CD14-positive monocyte (primary cell): ENCODE data around the gene ZNF774. TPM values are rescaled to one million over a fixed set of nuclear protein-coding genes. Genes with fewer than 3 reads are reported as not detected.
A peak's percentile ranks its signal among the peaks of the same experiment; 100 is the strongest.

Experiments
- DNase-seq, 3 donors: peaks; one replicate each; pipeline ENCODE4 v3.0.0-alpha.2; 2011 to 2022
- H2AFZ ChIP-seq: 2 replicates; pipeline ENCODE4 v1.6.0; 2012; ENCODE audit warnings: mild to moderate bottlenecking, low read depth, low read length, inconsistent platforms; ENCODE audit not compliant: insufficient read depth, poor library complexity, severe bottlenecking
- H3K27ac ChIP-seq, 2 donors: 1 replicate in 1 of 2; 2 replicates in 1 of 2; pipeline ENCODE4 v1.5.1; 2012 to 2013; ENCODE audit warnings: low read length in 2 of 2, control low read depth in 1 of 2, inconsistent platforms in 1 of 2, low read depth in 1 of 2, mild to moderate bottlenecking in 1 of 2
- H3K27me3 ChIP-seq, 2 donors: one replicate each; pipeline versions ENCODE4 v1.6.0 to v1.6.1; 2011 to 2013; ENCODE audit warnings: low read length in 2 of 2; ENCODE audit not compliant: control insufficient read depth in 2 of 2, insufficient read depth in 2 of 2
- H3K36me3 ChIP-seq, 2 donors: replicated peaks in 1 of 2; 1 replicate in 1 of 2; 2 replicates in 1 of 2; pipeline versions ENCODE4 v1.5.1 to v1.6.1; 2012 to 2013; ENCODE audit warnings: low read length in 2 of 2, control low read depth in 1 of 2, inconsistent platforms in 1 of 2, mild to moderate bottlenecking in 1 of 2; ENCODE audit not compliant: insufficient read depth in 2 of 2, control insufficient read depth in 1 of 2
- H3K4me1 ChIP-seq, 2 donors: 1 replicate in 1 of 2; 2 replicates in 1 of 2; pipeline versions ENCODE4 v1.5.1 to v1.6.1; 2012 to 2013; ENCODE audit warnings: low read length in 2 of 2, control low read depth in 1 of 2, inconsistent platforms in 1 of 2, mild to moderate bottlenecking in 1 of 2, moderate library complexity in 1 of 2; ENCODE audit not compliant: insufficient read depth in 2 of 2, control insufficient read depth in 1 of 2
- H3K4me2 ChIP-seq: replicated peaks from 2 replicates; pipeline ENCODE3; 2012; ENCODE audit warnings: low read length, moderate library complexity, mild to moderate bottlenecking; ENCODE audit not compliant: poor library complexity, severe bottlenecking; ENCODE audit errors: extremely low read depth
- H3K4me3 ChIP-seq, 3 experiments: fragments of 200-600 bp in 1 of 3; sonication (generic) in 1 of 3; replicated peaks in 1 of 3; 1 replicate in 2 of 3; 2 replicates in 1 of 3; pipeline ENCODE4 v1.5.1; 2011 to 2013; ENCODE audit warnings: low read length in 3 of 3, mild to moderate bottlenecking in 3 of 3, control low read depth in 2 of 3, low read depth in 2 of 3, inconsistent platforms in 1 of 3, moderate library complexity in 1 of 3
- H3K79me2 ChIP-seq: 2 replicates; pipeline ENCODE4 v1.6.0; 2012; ENCODE audit warnings: mild to moderate bottlenecking, control low read depth, inconsistent platforms, low read length, moderate library complexity; ENCODE audit not compliant: insufficient read depth
- H3K9ac ChIP-seq: 2 replicates; pipeline ENCODE4 v1.6.0; 2017; ENCODE audit warnings: low read length, mild to moderate bottlenecking; ENCODE audit not compliant: insufficient read depth, poor library complexity, severe bottlenecking
- H3K9me3 ChIP-seq, 2 donors: replicated peaks in 1 of 2; 1 replicate in 1 of 2; 2 replicates in 1 of 2; pipeline versions ENCODE4 v1.5.1 to v1.6.1; 2012 to 2013; ENCODE audit warnings: low read length in 2 of 2, control low read depth in 1 of 2; ENCODE audit not compliant: control insufficient read depth in 1 of 2, insufficient read depth in 1 of 2
- H4K20me1 ChIP-seq: 2 replicates; pipeline ENCODE4 v1.6.0; 2012; ENCODE audit warnings: mild to moderate bottlenecking, low read length, control low read depth, moderate library complexity; ENCODE audit not compliant: insufficient read depth
- H3K27ac Mint-ChIP-seq, 7 donors: one replicate each; pipeline ENCODE4 v1.8.0; 2020; ENCODE audit warnings: mild to moderate bottlenecking in 7 of 7, mixed read lengths in 7 of 7, moderate library complexity in 6 of 7, inconsistent platforms in 2 of 7
- H3K27me3 Mint-ChIP-seq, 3 donors: one replicate each; pipeline ENCODE4 v1.8.0; 2021 to 2022; ENCODE audit warnings: low read depth in 3 of 3, mild to moderate bottlenecking in 3 of 3, mixed read lengths in 3 of 3, moderate library complexity in 3 of 3, inconsistent platforms in 1 of 3
- H3K36me3 Mint-ChIP-seq, 2 donors: one replicate each; pipeline ENCODE4 v1.8.0; 2020; ENCODE audit warnings: mixed read lengths in 2 of 2, inconsistent platforms in 1 of 2, mild to moderate bottlenecking in 1 of 2
- H3K4me1 Mint-ChIP-seq: one replicate; pipeline ENCODE4 v1.8.0; 2020; ENCODE audit warnings: mild to moderate bottlenecking, mixed read lengths
- H3K4me3 Mint-ChIP-seq, 2 donors: one replicate each; pipeline ENCODE4 v1.8.0; 2020; ENCODE audit warnings: mild to moderate bottlenecking in 2 of 2, mixed read lengths in 2 of 2, moderate library complexity in 1 of 2
- H3K9me3 Mint-ChIP-seq, 7 donors: one replicate each; pipeline ENCODE4 v1.8.0; 2020 to 2022; ENCODE audit warnings: mixed read lengths in 7 of 7, mild to moderate bottlenecking in 6 of 7, moderate library complexity in 6 of 7, inconsistent platforms in 2 of 7
- CTCF ChIP-seq: fragments of 200-600 bp; IDR thresholded peaks from one replicate; pipeline ENCODE4 v1.8.0; 2022; ENCODE audit warnings: antibody characterized with exemption, mild to moderate bottlenecking
- WGBS: methylation state at CpG from one replicate; pipeline ENCODE4 v1.1.5; 2013; ENCODE audit warnings: missing lambda C conversion rate; ENCODE audit not compliant: insufficient coverage; 5-methylcytosine and 5-hydroxymethylcytosine counted together
- intact Hi-C, 2 donors: fragments of 100-400 bp; cut with micrococcal nuclease; formaldehyde crosslinking; loops; one replicate each; pipeline versions ENCODE4 v1.15.0 to v1.15.1; 2023
- polyA plus RNA-seq, 3 donors: library from polyadenylated mRNA; depleted of rRNA in 1 of 3; unstranded in 2 of 3; stranded (reverse) in 1 of 3; fragments of 300-500 nt in 2 of 3; fragments of >200 nt in 1 of 3; fragmentation: Illumina TruSeq in 2 of 3; gene quantifications; 1 replicate in 2 of 3; 2 replicates in 1 of 3; pipeline ENCODE4 v1.2.3, GENCODE V29; 2012 to 2021

ZNF774 gene
- polyA plus RNA-seq, 3 donors: 0.12 to 0.23 TPM; not detected in 1

GRCh38 chr15:90343302-90343790, 8.7 kb upstream of the ZNF774 start:
- Histone ChIP-seq H3K36me3 (no peaks in the 10 kb centered on the region), H3K4me2 (no peak overlapping the region), H3K9ac (no peak overlapping the region), H3K4me3 (no peak overlapping the region), H2AFZ (no peak overlapping the region), H3K27ac (peak overlapping the region; percentile 5 to 23), H3K27me3 (no peaks in the 10 kb centered on the region), H3K9me3 (no peaks in the 10 kb centered on the region), H4K20me1 (no peaks in the 10 kb centered on the region), H3K79me2 (no peaks in the 10 kb centered on the region), H3K4me1 (peaks cover 62 to 67% of the 10 kb centered on the region in 2 donors)
- Mint-ChIP-seq H3K4me1 (peaks cover 62% of the 10 kb centered on the region), H3K36me3 (peaks cover 0 to 3% of the 10 kb centered on the region in 2 donors), H3K27me3 (peaks cover 0 to 4% (median 0%) of the 10 kb centered on the region in 3 donors), H3K9me3 (no peaks in the 10 kb centered on the region), H3K27ac (peak overlapping the region in 5 of 7 donors; percentile 9 to 67 (median 46)), H3K4me3 (no peak overlapping the region)
- DNase-seq: peak in 2 of 3 donors; percentile 44 to 71
- WGBS: 89% methylated on average over 3 of the region's 5 CpGs
- TF ChIP-seq CTCF: no peak
- intact Hi-C loops: no loop called here

GRCh38 chr15:90344662-90345061, 7.4 kb upstream of the ZNF774 start:
- Histone ChIP-seq H4K20me1 (no peaks in the 10 kb centered on the region), H3K27me3 (no peaks in the 10 kb centered on the region), H3K4me2 (peak overlapping the region; percentile 4), H3K9me3 (no peaks in the 10 kb centered on the region), H3K4me1 (peaks cover 53 to 56% of the 10 kb centered on the region in 2 donors), H3K36me3 (no peaks in the 10 kb centered on the region), H3K9ac (no peak overlapping the region), H2AFZ (no peak overlapping the region), H3K4me3 (peak overlapping the region in 1 of 3 experiments; percentile 5), H3K27ac (peak overlapping the region; percentile 25 to 39), H3K79me2 (no peaks in the 10 kb centered on the region)
- peaks cover 51% of the 10 kb centered on the region for H3K4me1 Mint-ChIP-seq
- no CpG with 5 or more reads among the region's 1 CpG for WGBS
- peaks cover 0 to 4% (median 0%) of the 10 kb centered on the region in 3 donors for H3K27me3 Mint-ChIP-seq
- H3K9me3 Mint-ChIP-seq: no peaks in the 10 kb centered on the region
- no peak for TF ChIP-seq CTCF
- peak overlapping the region in 5 of 7 donors; percentile 36 to 85 (median 72) for H3K27ac Mint-ChIP-seq
- intact Hi-C loops: no loop called here
- peak; percentile 45 to 72 (median 69) for DNase-seq
- H3K4me3 Mint-ChIP-seq: no peak overlapping the region
- H3K36me3 Mint-ChIP-seq: peaks cover 0 to 3% of the 10 kb centered on the region in 2 donors
